SH-SY5Y (cell line): Measurements from ENCODE around the gene BAZ2B.

Source experiments
- GATA2 ChIP-seq: IDR thresholded peaks from 2 replicates; pipeline ENCODE4 v1.6.1; 2011; ENCODE audit warnings: mild to moderate bottlenecking, low read depth, low read length
- GATA3 ChIP-seq: IDR thresholded peaks from 2 replicates; pipeline ENCODE4 v1.6.1; 2011; ENCODE audit warnings: low read depth, mild to moderate bottlenecking, low read length, moderate library complexity

DNA sequence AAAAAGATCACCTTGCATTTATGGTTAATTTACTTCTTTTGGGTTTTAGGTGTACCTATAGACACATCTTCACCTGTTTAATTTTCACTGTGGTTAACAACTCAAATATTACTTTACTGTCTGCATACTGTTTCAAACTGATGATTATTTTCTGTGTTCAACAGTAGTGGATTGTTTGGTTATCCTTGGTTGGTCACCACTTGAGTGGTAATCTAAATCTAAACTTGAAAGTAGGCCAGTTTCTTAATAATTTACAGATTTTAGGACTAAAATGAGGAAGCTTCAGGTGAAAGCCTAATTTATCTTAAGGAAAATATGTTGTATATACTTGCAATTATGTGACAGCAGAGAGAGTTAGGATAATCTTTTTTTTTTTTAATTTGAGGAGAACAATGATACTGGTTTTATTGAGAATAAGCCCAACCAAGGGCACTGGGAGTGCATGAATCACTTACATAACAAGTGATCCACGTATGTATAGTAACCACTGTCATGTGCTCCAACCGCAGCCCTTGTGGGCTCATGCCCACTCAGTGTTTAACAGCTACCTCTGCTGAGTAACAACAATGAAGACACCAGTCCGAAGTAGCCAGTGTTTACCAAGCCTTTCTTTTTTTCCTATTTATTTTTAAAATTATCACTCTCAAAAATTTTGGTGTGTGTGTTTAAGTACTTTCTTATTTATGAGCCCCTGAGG lies 298.8 kb downstream of the BAZ2B start:
- TF ChIP-seq GATA3 = no peak
- no peak for TF ChIP-seq GATA2
